Stimulated activated CD8-positive, alpha-beta memory T cell treated with anti-CD3 and anti-CD28 coated beads, Interleukin-2, amount 100 ng/mL, for 1 hour (primary cell): ENCODE data around the gene SCRT2.
"Not testable (repeated sequence)": the region's sequence is repeated elsewhere in the genome, so short reads cannot be mapped to it uniquely, and the experiment has no call there.

Experiments used
- DNase-seq, 2 donors: peaks; one replicate each; pipeline ENCODE4 v3.0.0-alpha.2; 2020; ENCODE audit warnings: low read depth in 2 of 2

The SCRT2 gene

DNA sequence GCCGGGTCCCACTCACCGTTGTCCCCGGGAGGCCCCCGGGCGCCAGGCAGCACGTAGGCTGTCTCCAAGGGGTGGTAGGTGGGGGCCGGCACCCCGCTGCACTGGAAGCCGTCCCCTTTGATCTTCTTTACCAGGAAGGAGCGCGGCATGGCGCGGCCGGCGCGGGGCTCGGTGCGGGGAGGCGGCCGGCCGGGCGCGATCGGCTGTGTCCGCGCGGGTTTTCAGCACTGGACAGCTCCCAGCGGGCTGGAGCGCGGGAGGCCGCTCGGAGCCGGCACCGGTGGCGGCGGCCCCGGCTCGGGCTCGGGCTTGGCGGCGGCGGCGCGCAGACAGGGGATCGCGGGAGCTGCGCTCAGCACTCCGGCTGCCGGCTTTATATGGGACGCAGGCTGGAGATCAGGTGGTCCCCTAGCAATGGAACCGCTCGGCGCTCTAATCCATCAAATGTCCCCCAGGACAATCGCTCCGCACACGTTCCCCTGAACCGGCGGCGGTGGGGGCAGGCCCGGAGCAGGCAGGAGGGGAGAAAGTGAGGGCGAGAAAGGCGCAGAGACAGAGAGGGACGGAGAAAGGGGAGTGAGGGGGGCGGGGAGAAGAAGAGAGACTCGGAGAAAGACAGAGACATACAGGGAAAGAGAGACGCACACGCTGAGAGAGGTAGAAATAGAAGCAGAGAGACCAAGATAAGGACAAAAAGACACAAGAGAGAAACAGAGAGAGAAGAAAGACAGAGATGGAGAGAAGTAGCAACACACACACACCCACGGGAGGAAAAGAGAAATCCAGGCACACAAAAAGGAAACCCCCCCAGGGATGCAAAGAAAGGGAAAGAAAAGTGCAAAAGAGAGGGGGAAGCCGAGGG, at the start of gene SCRT2:
TSS of gene SCRT2 (minus strand) at position 350 of the 862 bp plus-strand sequence. CDS start at position 149, 201 bp downstream.
- DNase-seq: peak; percentile 13 to 39

DNA sequence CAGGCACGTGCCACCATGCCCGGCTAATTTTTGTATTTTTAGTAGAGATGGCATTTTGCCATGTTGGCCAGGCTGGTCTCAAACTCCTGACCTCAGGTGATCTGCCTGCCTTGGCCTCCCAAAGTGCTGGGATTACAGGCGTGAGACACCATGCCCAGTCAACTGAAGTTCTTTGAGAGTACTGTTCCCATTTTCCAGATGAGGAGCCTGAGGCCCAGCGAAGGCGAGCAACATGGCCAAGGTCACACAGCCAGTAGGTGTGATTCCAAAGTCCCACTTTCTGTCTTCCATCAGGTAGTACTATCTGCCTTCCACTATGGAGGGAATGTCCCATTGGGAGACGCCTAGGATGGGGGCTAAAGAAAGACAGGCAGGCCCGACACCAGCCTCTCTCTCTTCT, 49.2 kb upstream of the SCRT2 start:
- not testable (repeated sequence) for DNase-seq

DNA sequence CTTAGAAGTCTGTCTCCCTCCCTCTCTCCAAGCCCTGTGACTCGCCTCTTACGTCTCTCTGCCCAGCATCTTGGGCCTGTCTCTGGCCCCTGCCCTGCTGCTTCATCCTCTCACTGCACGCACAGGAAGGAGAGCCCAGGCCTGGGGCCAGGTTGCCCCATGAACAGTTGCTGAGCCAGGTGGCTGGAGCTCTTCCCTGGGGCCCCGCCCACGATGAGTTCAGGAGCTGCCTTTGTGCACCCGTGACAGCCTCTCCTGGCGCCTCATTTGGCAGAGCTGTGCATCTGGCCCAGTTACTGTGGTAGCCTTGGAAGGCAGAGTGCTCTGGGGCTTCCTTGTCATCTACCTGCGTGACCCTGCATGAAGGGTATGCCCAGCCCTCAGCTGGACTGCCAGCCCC, 48.2 kb upstream of the SCRT2 start:
- no peak for DNase-seq

DNA sequence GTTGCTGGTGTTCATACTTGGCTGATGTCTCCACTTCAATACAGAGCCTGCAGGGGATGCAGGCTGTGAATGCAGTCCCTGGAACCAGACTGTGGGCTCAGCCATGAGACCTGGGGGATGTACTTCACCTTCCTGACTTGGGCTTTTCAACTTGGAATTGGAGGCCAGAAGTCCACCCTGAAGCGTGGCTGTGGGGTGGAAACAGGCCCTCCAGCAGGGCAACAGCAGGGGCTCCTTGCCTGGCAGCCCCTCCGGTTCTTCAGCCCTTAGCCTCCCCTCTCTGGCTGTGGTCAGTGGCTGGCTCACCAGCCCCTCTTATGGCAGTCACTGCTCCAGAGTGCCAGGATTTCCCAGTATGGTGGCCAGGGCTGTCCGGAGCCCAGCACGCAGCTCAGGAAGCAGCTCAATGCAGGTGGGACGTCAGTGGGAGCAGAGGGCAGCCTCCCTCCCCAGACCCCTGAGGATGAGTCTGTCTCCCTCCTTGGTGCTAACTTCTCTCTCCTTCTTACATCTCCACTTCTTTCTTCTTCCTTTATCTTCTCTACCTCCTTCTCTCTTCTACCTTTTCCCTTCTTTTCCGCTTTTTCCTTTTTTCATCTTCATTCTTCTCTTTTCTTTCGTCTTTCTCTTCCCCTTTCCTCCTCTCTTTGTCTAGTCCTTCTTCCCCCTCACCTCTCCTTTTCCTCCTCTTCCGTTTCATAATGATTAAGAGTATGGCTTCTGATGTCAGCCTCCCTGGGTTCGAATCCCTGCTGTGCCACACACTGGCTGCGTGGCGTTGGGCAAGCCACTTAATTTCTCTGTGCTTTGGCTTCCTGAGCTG, 47.4 kb upstream of the SCRT2 start:
- DNase-seq: no peak

DNA sequence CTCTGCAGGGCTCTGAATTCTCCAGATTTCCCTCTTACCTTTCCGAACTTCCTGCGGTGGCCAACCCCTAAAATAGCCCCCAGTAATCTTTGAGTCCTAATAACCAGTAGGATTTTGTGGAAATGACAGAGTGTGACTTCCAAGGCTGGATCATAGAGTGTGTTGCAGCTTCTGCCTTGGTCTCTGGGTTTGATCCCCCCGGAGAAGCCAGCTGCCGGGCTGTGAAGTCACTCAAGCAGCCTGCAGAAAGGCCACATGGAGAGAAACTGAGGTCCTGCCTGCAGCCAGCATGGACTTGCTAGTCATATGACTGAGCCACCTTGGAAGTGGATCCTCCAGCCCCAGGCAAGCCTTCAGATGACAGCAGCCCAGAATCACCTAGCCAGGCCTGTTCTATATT, 46.3 kb upstream of the SCRT2 start:
- DNase-seq: no peak

DNA sequence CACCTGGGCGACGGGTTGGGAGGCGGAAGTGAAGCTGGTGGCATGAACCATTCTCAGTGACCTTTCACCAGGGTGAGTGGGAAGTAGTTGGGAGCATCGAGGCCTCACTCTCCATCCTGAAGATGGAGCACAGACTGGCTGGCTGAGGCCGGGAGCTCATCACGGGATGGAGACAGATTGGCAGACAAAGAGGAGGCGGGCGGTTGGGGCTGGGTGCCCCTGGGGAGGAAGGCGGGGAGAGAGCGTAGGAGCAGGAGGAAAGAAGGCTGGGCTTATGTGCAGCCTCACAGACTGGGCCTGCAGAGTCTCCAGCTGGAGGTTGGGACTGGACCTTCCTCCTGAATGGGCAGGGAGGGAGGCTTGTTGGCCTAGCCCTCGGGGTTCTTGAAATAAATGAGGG, 44.2 kb upstream of the SCRT2 start:
- no peak for DNase-seq

DNA sequence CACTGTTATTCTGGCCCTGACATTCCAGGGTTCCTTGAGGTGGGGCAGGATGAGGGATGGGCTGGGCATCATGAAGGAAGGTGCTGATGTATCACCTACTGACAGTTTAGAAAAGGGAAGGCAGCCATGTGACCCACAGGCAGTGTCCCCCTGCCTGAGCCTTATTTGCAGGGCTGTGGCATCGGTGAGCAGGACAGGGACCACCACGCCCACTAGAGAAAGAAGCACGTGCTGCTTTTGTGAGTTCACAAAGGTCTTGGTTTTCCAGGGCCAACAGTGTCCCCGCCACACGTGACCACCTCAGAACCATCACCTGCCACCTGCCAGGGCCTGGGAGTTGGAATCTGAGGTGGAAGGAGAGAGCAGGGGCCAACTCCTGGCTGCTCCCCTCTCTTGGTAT, 43.5 kb upstream of the SCRT2 start:
- no peak for DNase-seq

DNA sequence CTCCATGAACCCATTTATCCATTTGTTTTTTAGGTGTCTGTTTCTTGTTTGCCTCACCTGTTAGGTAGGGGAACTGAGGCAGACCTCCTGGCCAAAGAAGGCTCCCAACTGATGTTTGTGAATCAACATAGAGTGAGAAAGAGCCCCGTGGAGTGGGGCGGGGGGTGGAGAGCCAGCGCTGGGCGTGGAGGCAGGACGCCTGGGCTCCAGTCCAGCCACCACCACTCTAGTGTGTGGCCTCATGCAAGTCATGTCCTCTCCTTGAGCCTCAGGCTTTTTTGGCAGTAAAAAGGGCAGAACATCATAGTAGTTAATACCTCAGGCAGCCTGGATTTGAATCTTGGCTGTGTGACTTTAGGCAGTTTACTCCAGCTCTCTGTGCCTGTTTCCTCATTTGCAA, 42.2 kb upstream of the SCRT2 start:
- no peak for DNase-seq

DNA sequence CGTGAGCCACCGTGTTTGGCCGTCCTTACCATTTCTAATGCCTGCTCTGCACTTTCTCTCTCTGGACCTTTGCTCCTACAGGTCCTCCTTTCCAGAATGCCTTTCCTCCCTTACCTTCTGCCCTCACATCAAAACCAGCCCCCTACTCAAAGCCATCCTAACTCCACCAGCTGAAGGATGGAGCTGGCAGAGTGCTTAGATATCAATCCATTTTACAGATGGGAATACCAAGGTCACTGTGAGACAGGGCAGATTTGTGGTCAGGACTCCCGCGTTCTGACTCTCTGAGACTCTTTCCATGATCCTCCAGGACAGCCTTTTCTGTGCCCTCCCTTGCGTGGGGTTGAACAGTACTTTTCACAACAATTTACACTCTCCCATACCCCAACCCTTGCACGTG, 41.7 kb upstream of the SCRT2 start:
- DNase-seq: no peak

DNA sequence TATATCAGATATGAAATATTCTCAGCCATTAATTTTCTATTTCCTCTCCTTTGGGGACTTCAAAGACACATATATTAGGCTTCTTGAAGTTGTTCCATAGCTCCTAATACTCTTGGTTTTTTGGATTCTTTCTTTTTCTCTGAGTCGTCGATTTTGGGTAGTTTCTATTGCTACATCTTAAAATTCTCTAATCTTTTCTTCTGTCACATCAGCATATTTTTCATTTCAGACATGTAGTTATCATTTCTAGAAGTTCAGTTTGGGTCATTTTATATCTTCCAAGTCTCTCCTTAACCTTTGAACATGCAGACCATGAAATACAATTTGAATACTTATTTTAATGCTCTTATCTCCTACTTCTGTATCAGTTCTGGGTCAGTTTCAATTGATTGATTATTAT, 38.9 kb upstream of the SCRT2 start:
- DNase-seq: no peak

DNA sequence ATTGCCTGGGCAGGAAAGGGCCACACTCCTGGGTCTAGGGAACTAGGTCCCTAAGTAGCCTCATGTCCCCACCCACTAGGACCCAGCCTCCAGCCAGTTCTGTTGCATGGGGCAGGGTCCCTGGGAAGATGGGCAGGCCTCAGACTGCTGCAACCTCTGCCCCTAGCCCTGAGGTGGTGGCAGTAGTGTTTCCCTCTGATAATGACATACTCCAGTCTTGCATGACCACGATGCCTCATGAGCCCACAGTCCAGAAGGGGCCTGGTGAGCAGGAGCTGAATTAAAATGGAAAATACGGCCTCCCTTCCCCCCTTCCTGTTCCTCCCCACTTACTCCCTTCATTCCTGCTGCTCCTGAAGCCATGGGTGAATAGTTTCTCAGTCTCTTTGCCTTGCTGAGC, 36.0 kb upstream of the SCRT2 start:
- no peak for DNase-seq

DNA sequence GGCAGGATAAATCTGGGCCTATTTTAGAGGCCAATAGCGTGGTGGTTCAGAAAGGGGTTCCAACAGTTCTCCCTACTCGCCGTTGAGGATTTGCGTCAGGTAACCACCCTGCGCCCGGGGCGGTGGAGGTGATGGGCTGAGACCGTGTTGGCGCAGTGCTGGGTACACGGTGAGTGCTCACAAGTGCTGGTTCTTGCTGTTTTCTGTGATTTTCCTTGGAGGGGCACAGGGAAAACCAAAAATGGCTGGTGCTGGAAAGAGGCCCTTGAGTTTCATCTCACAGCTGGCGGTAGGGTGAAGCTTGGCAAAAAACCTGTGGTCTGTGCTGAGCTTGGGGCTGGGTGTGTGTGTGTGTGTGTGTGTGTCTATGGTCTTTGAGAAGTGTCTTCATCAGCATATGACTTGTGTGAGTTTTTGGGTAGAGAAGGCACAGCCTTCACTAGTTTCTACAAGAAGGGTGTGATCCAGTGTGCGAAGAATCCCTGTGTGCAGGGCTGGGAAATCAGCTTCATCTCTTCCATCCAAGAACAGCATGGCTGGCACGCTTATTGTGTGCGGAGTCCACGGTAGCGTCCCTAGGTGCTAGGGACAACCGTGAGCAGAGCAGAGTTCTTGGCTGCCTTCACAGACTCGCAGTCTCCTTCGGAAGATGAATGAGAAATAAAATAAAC, 35.3 kb upstream of the SCRT2 start:
- no peak for DNase-seq

DNA sequence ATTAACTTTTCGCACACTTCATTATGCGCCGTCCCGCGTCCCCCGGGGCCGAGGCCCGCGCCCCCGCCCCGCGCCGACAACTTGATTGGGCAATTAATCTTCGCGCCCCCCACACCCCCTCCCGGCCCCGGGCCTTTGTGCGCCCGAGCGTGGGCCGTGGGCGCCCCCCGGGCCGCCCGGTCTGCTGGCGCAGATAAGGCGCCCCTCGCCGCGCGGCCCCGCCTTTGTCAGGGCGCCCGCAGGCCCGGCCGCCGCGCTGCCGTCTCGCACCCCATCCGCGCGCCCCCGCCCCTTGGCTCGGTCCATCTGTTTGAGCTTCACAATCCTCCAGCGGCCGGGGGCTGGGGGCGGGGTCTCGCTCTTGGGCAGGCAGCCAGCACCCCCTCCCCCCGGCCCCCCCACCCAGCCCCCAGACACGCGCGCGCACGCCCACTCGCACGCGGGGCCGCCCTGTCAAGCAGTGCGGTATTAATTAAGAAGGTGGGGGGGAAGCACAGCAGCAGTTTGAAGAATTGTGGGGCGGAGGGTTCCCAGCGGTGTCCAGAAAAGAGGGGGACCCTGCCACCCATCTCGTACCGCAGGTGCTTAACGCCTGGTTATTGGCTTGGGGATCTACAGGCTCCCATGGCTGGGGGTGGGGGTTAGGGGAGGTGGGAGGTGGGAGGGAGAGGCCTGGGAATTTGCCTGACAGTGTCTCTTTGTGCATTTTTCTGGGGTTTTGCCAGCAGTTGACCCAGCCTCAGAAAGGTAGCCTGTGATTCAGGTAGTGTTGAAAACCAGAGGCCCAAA, 34.6 kb upstream of the SCRT2 start:
- DNase-seq: no peak

DNA sequence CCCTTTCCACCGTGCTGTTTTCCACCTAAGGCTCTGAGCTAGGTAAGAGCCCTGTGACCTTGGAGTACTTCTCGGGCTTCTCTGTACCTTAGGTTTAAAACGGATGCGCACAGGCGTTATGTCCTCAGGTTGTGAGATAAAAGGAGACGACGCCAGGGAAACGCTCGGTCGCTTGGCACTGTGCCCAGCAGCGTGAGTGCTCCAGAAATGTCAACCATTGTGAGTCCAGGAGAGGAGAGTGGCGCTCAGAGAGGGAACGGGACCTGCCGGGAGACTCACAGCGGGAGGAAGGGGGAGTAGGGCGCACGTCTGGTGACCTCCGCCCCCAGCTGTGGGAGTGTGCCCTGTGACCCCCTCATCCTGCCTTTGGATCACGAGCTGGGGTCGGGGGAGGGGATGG, 33.8 kb upstream of the SCRT2 start:
- no peak for DNase-seq

DNA sequence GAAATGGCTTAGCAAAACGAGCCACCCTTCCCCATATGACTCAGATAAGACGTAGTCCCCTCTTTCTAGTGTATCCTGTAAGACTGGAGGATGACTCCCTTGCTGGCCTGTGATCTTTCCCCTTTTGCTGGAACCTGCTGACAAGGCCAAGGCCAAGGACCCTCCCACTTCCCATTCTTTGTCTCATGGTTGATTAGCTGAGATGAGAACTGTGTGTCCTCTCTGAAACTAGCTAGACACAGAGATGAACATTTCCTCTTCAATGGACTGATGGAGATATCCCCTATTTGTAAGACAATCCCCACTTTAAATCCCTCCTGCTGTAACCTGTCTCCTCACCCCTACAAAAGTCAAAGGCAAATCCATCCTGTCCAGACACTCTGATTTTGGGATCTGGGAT, 33.4 kb upstream of the SCRT2 start:
- no peak for DNase-seq

DNA sequence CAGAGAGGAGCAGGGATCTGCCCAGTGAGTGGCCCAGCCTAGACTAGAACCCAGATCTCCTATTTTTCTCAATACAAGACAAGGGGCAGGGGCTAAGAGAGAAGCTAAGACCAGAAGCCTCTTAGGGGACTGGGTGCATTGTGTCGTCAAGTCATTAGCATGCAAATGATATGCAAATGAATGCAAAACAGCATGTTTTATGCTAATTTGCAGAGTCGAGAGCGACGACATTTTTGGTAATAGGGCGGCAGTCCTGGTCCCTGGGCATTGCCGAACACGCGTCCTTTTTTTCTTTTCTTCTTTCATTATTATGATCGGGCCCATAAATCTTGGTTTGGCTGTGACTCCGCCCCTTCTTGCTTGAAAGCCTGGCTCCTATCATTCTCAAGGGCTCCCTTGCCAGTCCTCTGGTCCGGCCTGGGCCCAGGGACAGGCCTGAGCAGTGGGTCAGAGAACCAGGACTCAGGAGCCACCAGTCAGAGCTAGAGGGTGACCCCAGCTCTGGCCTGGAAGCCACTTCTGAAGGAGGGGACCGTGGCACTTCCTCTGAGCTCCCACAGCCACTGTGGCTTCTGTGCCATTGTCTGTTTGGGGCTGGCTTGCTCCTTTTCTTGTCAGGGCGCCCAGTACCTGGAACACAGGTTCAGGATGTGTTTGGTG, 32.0 kb upstream of the SCRT2 start:
- no peak for DNase-seq

DNA sequence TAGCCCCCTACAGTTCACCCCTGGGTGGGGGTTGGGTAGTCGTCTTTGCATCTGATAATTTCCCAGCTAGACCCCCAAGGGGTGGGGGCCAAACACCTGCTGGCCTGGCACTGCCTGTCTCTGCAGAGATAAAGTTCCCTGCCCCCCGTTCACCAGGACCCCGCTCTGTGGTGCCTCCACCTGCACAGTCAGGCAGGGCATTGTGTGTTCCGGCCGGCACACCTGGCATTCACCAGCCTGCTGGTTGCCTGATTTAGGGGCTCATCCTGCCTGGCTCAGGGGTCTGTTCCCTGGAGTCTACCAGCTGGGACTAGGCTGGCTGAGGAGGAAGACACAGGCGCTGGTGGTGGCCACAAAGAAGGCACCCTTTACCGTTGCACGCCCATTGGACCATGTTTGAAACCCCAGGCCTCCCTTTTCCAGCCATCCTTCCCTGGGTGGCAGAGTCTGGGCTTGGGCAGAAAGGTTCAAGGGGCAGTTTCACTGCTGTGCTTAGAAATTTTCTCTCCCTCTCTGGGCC, 30.8 kb upstream of the SCRT2 start:
- DNase-seq: no peak

DNA sequence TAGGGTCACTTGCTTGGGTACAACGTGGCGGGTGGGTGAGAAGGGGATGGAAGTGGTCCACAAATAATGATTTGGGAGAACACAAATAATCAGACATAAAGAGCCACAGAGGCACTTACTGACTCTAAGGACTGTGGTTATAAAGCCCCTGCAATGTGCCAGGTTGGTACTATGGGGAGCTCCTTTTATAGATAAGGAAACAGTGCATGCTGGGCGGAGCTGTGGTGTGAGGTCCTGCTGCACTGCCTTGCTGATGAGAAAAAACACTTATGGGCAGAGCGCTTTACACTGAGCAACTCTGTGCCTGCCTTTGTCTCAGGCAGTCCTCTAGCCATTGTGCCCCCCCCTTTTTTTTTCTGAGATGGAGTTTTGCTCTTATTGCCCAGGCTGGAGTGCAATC, 29.1 kb upstream of the SCRT2 start:
- DNase-seq: no peak

DNA sequence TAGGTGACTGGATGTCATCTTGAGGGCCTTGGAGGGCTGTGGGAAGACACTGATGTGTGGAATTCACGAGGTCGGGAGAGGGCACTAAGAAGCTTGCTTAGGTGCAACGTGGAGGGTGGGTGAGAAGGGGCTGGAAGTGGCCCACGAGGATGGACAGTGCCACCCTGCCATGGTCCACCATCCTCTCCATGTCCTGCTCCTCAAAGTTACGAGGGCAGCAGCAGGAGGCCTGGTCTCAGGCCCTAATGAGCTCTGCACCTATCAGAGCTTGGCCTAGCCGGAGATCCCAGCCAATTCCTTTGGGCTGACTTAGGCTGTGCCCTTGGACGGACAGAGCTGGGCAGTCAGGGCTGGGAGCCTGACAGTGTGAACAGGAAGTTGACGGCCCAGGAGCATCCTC, 27.8 kb upstream of the SCRT2 start:
- DNase-seq: no peak

DNA sequence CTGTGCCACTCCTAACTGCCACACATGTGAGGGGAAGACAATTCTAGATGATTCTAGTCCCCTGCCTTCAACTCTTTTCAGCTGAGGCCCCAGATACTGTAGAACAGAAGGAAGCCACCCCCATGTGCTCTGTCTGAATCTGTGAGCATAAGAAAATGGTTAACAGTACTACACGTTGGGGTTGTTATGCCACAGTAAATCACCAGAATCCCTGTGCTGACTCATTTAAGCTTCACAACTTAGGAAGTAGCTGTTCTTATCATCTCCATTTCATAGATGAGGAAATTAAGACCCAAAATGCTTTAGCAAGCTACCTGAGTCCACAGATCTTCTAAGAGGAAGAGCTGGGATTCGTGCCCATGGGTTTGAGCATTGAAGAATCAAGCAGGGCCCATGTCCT, 27.4 kb upstream of the SCRT2 start:
- no peak for DNase-seq
